ENCODE results near the gene MFSD12.

DNA sequence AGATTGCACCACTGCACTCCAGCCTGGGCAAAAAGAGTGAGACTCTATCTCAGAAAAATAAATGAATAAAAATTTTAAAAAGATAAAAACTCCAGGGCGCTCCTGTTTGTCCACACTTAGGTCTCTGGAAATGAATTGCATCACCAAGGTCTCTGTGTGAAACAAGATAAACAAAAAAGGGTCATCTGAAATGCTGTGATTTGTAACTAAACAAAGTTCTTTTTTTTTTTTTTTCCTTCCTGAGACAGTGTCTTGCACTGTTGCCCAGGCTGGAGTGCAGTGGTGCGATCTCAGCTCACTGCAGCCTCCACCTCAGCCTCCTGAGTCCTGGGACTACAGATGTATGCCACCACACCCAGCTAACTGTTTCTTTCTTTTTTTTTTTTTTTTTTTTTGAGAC, 39.7 kb downstream of the MFSD12 start:
- TF ChIP-seq, protein P1, sequence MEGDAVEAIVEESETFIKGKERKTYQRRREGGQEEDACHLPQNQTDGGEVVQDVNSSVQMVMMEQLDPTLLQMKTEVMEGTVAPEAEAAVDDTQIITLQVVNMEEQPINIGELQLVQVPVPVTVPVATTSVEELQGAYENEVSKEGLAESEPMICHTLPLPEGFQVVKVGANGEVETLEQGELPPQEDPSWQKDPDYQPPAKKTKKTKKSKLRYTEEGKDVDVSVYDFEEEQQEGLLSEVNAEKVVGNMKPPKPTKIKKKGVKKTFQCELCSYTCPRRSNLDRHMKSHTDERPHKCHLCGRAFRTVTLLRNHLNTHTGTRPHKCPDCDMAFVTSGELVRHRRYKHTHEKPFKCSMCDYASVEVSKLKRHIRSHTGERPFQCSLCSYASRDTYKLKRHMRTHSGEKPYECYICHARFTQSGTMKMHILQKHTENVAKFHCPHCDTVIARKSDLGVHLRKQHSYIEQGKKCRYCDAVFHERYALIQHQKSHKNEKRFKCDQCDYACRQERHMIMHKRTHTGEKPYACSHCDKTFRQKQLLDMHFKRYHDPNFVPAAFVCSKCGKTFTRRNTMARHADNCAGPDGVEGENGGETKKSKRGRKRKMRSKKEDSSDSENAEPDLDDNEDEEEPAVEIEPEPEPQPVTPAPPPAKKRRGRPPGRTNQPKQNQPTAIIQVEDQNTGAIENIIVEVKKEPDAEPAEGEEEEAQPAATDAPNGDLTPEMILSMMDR (IDR thresholded peaks at IDR 0.05; ENCODE audit: poor library complexity, severe bottlenecking) = no peak
- no peak for TF ChIP-seq EZH2 (IDR thresholded peaks at IDR 0.05; ENCODE audit: borderline replicate concordance, insufficient read depth, low read length, poor library complexity, severe bottlenecking)
- no peak for TF ChIP-seq EP300 (conservative IDR thresholded peaks at IDR 0.05; ENCODE audit: poor library complexity, severe bottlenecking)
- TF ChIP-seq SMC3 (conservative IDR thresholded peaks at IDR 0.05; ENCODE audit: poor library complexity) = no peak
- no peak for TF ChIP-seq POLR2AphosphoS5 (IDR thresholded peaks at IDR 0.05)
- TF ChIP-seq RAD21 (conservative IDR thresholded peaks at IDR 0.05) = no peak
- TF ChIP-seq REST (IDR thresholded peaks at IDR 0.05; ENCODE audit: borderline replicate concordance) = no peak
- TF ChIP-seq MXI1 (conservative IDR thresholded peaks at IDR 0.05; ENCODE audit: poor library complexity, severe bottlenecking) = no peak
